Measurements from ENCODE around the gene SPIN4. TPM values are rescaled to one million over a fixed set of nuclear protein-coding genes. Genes with fewer than 3 reads are reported as not detected.
"Not testable (repeated sequence)": the region's sequence is repeated elsewhere in the genome, so short reads cannot be mapped to it uniquely, and the experiment has no call there.

Gene SPIN4
- 1 to 10 TPM in 5 of 6 donors, under 1 TPM in 1; 0.82 to 3.3 (median 2.2) TPM for polyA plus RNA-seq (ENCODE audit: low read depth in 6 of 6)

- Mint-ChIP-seq H3K27me3 (no peaks in the 10 kb centered on the region), H3K27ac (peak within 1 kb of the TSS; percentile 51 to 95 (median 66)), H3K36me3 (no peaks in the 10 kb centered on the region), H3K4me1 (peaks cover 14 to 18% (median 17%) of the 10 kb centered on the region in 3 donors), H3K9me3 (no peaks in the 10 kb centered on the region), H3K4me3 (peak within 1 kb of the TSS; percentile 80 to 95 (median 92))
- peak; percentile 65 for DNase-seq
- peak; percentile 88 for ATAC-seq (ENCODE audit: low read depth in 2 of 2)
These were observed at the start of gene SPIN4 for GRCh38 chrX:63350941-63351616. Gene SPIN4 (minus strand): TSS chrX:63351332. CDS start chrX:63350819, 513 bp downstream.

DNA sequence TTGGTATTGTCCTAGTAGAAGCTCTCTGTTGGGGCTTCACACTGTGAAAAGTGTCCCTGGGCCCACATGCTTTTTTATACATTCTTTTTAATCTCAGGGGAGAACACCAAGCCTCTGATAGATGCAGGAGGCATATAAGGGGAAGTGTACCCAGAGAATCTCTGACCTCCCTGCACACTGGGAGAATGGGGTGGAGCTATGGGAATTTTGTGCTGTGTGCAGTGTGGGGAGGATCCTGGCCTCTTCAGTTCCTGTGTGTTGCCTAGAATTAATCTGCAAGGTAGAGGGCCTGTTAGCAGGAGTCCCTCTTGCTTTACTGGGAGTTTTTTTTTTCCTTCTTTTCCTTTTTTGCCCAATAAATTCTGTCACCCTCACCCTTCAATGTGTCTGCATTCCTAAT lies 49.2 kb upstream of the SPIN4 start:
- no peak for DNase-seq
- no peak for ATAC-seq (ENCODE audit: low read depth in 2 of 2)

GRCh38 chrX:63394872-63395271 lies 43.7 kb upstream of the SPIN4 start:
- Mint-ChIP-seq H3K27ac (no peak overlapping the region), H3K27me3 (no peaks in the 10 kb centered on the region), H3K36me3 (no peaks in the 10 kb centered on the region), H3K9me3 (peaks cover 0 to 5% (median 2%) of the 10 kb centered on the region in 7 donors), H3K4me1 (no peaks in the 10 kb centered on the region), H3K4me3 (no peak overlapping the region)
- no peak for ATAC-seq (ENCODE audit: low read depth in 2 of 2)
- DNase-seq = no peak

More for the DNA sequence above, 49.2 kb upstream of the SPIN4 start:
- H3K27ac Mint-ChIP-seq = peak overlapping the region in 1 of 6 donors; percentile 57
- H3K4me3 Mint-ChIP-seq = no peak overlapping the region
- H3K9me3 Mint-ChIP-seq = peaks cover 0 to 7% (median 3%) of the 10 kb centered on the region in 7 donors
- H3K4me1 Mint-ChIP-seq = no peaks in the 10 kb centered on the region
- no peaks in the 10 kb centered on the region for H3K27me3 Mint-ChIP-seq
- no peaks in the 10 kb centered on the region for H3K36me3 Mint-ChIP-seq

- not testable (repeated sequence) for H3K4me3 Mint-ChIP-seq; H3K9me3 Mint-ChIP-seq; H3K27me3 Mint-ChIP-seq; DNase-seq; H3K36me3 Mint-ChIP-seq; H3K27ac Mint-ChIP-seq; ATAC-seq (ENCODE audit: low read depth in 2 of 2); H3K4me1 Mint-ChIP-seq
These were observed 42.0 kb upstream of the SPIN4 start for GRCh38 chrX:63393094-63393493.

DNA sequence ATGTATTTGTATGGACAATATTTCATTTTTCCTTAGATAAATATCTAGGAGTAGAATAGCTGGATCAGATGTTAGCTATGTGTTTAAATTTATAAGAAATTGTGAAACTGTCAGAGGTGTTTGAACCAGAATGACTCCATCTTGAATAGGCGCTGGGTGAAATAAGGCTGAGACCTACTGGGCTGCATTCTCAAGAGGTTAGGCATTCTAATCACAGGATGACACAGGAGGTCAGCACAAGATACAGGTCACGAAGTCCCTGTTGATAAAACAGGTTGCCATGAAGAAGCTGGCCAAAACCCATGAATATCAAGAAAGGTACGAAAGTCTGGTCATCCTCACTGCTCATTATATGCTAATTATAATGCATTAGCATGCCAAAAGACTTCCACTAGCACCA lies 36.3 kb upstream of the SPIN4 start:
- ATAC-seq (ENCODE audit: low read depth in 2 of 2) (no peak), DNase-seq (no peak)
- Mint-ChIP-seq H3K4me1 (no peaks in the 10 kb centered on the region), H3K27ac (no peak overlapping the region), H3K4me3 (no peak overlapping the region), H3K36me3 (no peaks in the 10 kb centered on the region), H3K9me3 (peaks cover 0 to 5% (median 0%) of the 10 kb centered on the region in 7 donors), H3K27me3 (no peaks in the 10 kb centered on the region)

GRCh38 chrX:63384263-63384662 lies 33.1 kb upstream of the SPIN4 start:
- H3K4me3 Mint-ChIP-seq; H3K27me3 Mint-ChIP-seq; DNase-seq; H3K9me3 Mint-ChIP-seq; H3K4me1 Mint-ChIP-seq; H3K36me3 Mint-ChIP-seq; H3K27ac Mint-ChIP-seq; ATAC-seq (ENCODE audit: low read depth in 2 of 2): not testable (repeated sequence)

DNA sequence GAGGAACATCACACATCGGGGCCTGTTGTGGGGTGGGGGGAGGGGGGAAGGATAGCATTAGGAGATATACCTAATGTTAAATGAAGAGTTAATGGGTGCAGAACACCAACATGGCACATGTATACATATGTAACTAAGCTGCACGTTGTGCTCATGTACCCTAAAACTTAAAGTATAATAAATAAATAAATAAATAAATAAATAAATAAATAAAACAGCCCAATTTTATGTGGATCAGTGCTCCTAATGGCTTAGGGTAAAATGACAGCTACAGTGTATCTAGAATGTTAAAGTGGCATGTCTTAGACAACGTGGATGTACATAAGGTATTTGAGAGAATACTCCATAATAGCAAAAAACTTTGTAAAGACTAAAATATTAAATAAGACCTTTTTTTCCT lies 21.9 kb upstream of the SPIN4 start:
- ATAC-seq (ENCODE audit: low read depth in 2 of 2); DNase-seq; H3K4me3 Mint-ChIP-seq; H3K4me1 Mint-ChIP-seq; H3K27ac Mint-ChIP-seq; H3K36me3 Mint-ChIP-seq; H3K27me3 Mint-ChIP-seq: not testable (repeated sequence)
- H3K9me3 Mint-ChIP-seq = peaks cover 0 to 28% (median 6%) of the 10 kb centered on the region in 7 donors

DNA sequence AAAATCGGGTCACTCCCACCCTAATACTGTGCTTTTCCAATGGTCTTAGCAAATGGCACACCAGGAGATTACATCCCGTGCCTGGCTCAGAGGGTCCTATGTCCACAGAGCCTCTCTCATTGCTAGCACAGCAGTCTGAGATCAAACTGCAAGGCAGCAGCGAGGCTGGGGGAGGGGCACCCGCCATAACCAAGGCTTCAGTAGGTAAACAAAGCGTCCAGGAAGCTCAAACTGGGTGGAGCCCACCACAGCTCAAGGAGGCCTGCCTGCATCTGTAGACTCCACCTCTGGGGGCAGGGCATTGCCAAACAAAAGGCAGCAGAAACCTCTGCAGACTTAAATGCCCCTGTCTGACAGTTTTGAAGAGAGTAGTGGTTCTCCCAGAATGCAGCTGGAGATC lies 16.6 kb upstream of the SPIN4 start:
- ATAC-seq (ENCODE audit: low read depth in 2 of 2); H3K27me3 Mint-ChIP-seq; H3K36me3 Mint-ChIP-seq; H3K4me1 Mint-ChIP-seq; DNase-seq; H3K27ac Mint-ChIP-seq: not testable (repeated sequence)
- peak overlapping the region in 1 of 8 donors; percentile 5 for H3K4me3 Mint-ChIP-seq
- peaks cover 5 to 45% (median 19%) of the 10 kb centered on the region in 7 donors for H3K9me3 Mint-ChIP-seq

DNA sequence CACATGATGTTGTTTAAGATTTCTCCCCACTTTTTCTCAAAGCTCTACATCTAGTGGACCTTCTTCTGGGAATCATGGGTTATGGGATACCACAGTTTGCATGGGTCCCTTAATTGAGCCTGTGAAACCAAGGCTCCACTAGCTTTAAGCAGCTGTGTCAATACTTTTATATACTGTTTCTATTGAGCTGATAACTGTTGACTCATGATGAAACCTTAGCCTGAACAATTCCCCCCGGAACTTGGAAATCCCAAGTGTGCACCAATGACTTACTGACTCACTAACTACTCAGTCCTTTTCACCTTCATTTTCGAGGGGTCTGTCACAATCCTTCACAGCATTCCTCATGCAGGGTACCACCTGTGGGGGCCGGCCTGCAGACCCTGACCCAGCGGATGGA lies 12.7 kb upstream of the SPIN4 start:
- peaks cover 0 to 31% (median 13%) of the 10 kb centered on the region in 7 donors for H3K9me3 Mint-ChIP-seq
- no peak overlapping the region for H3K27ac Mint-ChIP-seq
- no peaks in the 10 kb centered on the region for H3K36me3 Mint-ChIP-seq

DNA sequence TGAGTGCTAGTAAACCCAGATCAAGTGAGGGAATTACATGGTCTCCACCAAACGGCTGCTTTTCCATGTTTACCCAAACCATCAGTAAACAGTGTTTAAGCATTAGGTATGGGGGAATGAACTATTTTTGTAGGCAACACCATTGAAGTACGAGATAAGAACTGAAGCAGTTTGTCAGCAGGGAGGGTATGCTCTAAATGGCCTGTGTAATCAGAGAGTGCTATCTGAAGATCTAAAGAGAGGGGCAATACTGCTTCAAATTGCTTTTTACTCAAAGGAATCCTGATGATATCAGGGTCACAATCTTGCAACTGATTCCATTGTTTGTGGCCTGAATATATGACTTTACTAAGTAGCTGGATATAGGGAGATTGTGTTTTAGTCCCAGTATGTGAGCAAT lies 10.4 kb upstream of the SPIN4 start:
- Mint-ChIP-seq H3K36me3 (no peaks in the 10 kb centered on the region), H3K4me3 (no peak overlapping the region), H3K27ac (peak overlapping the region in 1 of 6 donors; percentile 12), H3K9me3 (peaks cover 0 to 27% (median 13%) of the 10 kb centered on the region in 7 donors), H3K4me1 (no peaks in the 10 kb centered on the region), H3K27me3 (no peaks in the 10 kb centered on the region)
- ATAC-seq (ENCODE audit: low read depth in 2 of 2) (no peak), DNase-seq (no peak)

More for the DNA sequence above, 12.7 kb upstream of the SPIN4 start:
- H3K4me1 Mint-ChIP-seq = no peaks in the 10 kb centered on the region
- ATAC-seq (ENCODE audit: low read depth in 2 of 2) = no peak
- H3K4me3 Mint-ChIP-seq = no peak overlapping the region
- H3K27me3 Mint-ChIP-seq = no peaks in the 10 kb centered on the region
- no peak for DNase-seq

- ATAC-seq (ENCODE audit: low read depth in 2 of 2) (no peak), DNase-seq (no peak)
- no peak overlapping the region for H3K27ac Mint-ChIP-seq
- peaks cover 10 to 13% (median 11%) of the 10 kb centered on the region in 3 donors for H3K4me1 Mint-ChIP-seq
- H3K36me3 Mint-ChIP-seq = no peaks in the 10 kb centered on the region
- no peak overlapping the region for H3K4me3 Mint-ChIP-seq
- no peaks in the 10 kb centered on the region for H3K27me3 Mint-ChIP-seq
- peaks cover 0 to 3% (median 0%) of the 10 kb centered on the region in 7 donors for H3K9me3 Mint-ChIP-seq
These were observed 3.4 kb upstream of the SPIN4 start for GRCh38 chrX:63354484-63354883.

- peak; percentile 21 to 29 for ATAC-seq (ENCODE audit: low read depth in 2 of 2)
- peaks cover 14 to 18% (median 17%) of the 10 kb centered on the region in 3 donors for H3K4me1 Mint-ChIP-seq
- peak overlapping the region; percentile 80 to 95 (median 92) for H3K4me3 Mint-ChIP-seq
- H3K27ac Mint-ChIP-seq = peak overlapping the region; percentile 18 to 89 (median 66)
- H3K9me3 Mint-ChIP-seq = no peaks in the 10 kb centered on the region
- H3K36me3 Mint-ChIP-seq = no peaks in the 10 kb centered on the region
- peak; percentile 9 for DNase-seq
- no peaks in the 10 kb centered on the region for H3K27me3 Mint-ChIP-seq
These were observed 661 bp downstream of the SPIN4 start for GRCh38 chrX:63350465-63350877.

DNA sequence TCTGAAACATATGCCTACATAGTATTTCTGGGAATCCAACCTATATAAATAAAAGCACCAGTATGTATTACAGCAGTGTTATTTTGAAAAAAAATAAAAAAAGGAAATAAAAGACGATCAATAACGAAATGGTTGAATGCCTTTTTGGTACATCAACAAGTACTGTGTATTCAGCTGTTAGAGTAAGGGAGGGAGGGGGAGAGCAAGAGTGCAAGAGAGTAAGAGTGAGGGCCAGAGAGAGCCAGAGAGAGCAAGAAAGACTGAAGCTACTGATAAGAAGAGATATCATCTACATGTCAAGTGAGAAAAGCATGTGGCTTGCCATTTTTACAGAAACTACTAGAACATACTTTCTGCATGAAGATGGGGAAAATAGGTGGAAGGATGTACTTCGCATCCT lies 1.8 kb downstream of the SPIN4 start:
- Mint-ChIP-seq H3K36me3 (no peaks in the 10 kb centered on the region), H3K27me3 (no peaks in the 10 kb centered on the region), H3K4me3 (peak overlapping the region; percentile 80 to 93 (median 89)), H3K4me1 (peaks cover 14 to 18% (median 17%) of the 10 kb centered on the region in 3 donors), H3K9me3 (no peaks in the 10 kb centered on the region), H3K27ac (peak overlapping the region in 2 of 6 donors; percentile 36 to 63)
- ATAC-seq (ENCODE audit: low read depth in 2 of 2) = no peak
- DNase-seq = no peak

DNA sequence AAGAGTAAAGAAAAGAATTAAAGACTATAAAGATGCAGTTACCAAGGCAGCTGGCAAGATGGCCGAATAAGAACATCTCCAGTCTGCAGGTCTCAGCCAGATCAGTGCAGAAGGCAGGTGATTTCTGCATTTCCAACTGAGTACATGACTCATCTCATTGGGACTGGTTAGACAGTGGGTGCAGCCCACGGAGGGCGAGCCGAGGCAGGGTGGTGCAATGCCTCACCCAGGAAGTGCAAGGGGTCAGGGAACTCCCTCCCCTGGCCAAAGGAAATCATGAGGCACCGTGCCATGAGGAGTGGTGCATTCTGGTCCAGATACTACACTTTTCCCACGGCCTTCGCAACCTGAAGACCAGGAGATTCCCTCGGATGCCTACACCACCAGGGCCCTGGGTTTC lies 20.5 kb downstream of the SPIN4 start:
- H3K27ac Mint-ChIP-seq = no peak overlapping the region
- H3K4me1 Mint-ChIP-seq = no peaks in the 10 kb centered on the region
- DNase-seq = no peak
- no peak overlapping the region for H3K4me3 Mint-ChIP-seq
- no peak for ATAC-seq (ENCODE audit: low read depth in 2 of 2)
- H3K36me3 Mint-ChIP-seq = peaks cover 0 to 5% of the 10 kb centered on the region in 2 donors
- no peaks in the 10 kb centered on the region for H3K27me3 Mint-ChIP-seq
- H3K9me3 Mint-ChIP-seq = peaks cover 0 to 8% (median 0%) of the 10 kb centered on the region in 7 donors
